Measurements from ENCODE around the gene KIF26A.
"Not testable (repeated sequence)": the region's sequence is repeated elsewhere in the genome, so short reads cannot be mapped to it uniquely, and the experiment has no call there.

KIF26A gene

DNA sequence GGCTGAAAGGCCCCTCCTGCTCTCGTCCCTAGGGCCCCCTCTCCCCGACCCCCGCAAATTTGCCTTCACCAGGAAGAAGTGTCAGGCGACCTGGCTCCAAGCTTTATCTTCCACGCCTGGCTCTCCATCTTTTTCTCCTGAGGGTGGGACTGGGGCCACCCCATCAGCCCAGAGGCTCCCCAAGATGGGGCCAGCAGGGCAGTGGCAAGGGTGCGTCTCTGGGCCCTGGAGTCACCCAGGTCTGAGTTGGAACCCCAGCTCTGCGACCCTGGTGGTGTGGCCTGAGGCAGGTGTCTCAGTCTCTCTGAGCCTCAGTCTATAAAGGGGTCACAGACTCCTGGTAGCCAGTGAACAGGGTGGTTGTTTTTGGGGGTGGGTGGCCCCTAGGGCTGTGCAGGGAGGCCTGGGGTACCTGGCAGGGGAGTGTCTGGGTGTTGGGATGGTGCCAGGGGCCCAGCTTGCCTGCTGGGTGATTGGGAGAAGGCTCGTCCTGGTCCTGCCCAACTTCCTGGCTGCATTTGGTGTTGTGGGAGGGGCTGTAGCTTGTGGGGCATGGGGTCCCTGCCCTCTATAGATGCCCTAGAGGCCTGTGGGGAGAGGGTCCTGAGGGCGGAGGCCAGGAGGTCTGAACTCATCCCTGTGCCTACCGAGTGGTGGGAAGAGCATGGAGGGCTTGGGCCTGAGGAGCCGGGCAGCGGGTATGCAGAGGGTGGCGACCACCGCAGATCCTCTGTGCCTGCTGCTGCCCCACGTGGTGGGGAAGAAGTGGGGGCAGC is 7.6 kb downstream of the KIF26A start:
- no peak for DNase-seq

DNA sequence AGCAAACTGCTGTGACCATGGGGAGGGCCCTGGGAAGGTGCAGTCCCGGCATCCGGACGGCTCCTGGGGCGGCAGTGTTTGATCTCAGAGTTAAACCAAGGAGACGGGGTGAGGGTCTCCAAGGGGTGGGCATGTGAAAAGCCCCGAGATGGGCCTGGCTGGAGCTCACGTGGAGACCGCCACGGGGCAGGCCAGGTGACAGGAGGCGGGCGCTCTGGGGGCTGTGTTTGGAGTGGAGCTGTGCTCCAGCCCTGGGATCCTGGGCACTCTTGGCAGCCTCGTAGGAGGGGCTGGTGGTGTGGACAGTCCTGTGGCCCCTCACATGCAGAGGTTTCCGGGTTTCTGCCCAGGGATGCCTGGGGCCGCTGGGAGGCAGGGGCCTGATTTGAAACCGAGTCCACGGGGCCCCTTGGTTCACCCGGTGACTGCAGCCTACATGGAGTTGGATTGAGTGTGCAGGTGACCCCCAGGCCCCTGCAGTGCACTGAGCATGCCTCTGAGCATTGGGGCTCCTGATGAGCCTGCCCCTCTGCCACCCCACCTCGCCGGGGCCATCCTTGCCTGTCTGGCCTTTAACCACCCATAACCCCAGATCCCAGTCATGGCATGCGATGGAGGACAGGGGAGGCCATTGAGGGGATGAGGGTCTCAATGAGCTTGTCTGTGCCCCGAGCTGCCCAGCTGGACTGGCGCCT is 8.4 kb downstream of the KIF26A start:
- no peak for DNase-seq

DNA sequence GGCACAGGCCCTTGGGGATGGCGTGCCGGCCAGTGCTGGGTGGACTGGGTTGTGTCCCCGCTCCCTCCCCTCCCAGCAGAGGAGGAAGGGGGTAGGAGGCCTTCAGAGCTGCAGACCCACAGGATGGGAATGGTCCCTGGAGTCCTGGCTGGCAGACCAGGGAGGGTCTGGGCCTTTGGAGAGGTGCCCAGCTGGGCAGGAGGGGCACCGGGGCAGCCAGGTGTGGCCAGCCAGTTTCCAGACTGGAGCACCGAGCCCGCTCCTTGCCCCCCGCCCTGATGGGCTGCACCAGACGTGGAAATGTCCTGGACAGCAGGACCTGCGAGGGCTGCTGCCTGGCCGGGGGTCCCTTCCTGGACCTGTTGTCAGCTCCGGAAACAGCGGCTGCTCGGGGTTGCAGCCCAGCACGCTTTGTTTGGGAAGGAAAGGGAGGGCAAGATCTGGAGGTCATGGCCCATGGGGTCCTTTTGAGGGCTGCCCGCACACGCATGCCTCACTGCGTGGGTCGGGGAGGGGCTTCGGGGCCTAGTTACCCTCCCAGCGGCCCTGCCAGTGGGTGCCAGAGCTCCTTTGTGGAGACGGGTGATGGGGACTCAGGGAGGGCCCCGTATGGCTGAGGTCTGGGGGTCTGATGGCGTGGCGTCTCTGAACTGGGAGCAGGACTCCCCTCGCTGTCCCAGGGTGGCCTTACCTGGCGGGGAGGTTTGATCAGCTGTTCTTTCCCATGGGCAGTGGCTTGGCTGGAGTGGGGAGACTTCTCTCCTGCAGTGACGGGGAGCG is 9.1 kb downstream of the KIF26A start:
- DNase-seq, result no peak

DNA sequence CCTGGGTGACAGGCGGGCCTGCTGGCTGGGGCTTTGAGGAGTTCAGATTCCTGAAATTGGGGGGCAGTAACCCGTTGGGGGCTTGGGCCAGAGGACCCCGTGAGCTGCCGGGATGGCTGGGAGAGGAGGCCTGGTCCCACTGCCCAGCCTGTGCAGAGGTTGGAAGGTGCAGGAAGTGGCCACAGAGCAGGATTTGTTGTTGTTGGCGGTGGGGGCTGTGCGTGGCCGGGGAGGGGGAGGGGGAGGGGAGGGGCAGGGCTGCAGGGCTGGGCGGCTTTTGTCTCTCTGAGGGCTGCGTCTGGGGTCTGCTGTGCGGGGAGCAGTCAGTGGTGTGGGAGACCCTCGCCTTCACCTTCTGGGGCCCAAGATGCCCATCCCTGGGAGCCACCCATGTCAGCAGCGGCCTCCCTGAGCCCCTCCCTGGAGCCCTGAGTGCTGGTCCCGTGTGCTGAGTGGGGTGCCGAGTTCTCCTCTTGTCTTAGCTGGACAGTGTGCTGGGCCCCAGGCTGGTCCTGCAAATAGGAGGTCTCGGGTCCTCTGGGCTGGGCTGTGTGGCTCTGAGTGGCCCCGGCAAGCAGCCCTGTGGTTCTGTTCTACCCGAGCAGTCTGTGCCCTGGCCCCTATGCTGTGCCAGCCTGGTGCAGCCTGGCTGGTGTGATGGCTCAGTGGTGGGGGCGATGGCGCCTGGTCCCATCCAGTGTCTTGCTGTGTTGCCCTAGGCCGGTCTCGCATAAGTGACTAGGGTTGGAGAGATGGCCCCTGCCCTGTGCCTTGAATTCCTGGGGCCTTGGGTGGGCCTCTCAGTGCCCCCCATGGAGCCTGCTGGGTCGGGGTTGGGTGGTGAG is 10.3 kb downstream of the KIF26A start:
- DNase-seq, result no peak

DNA sequence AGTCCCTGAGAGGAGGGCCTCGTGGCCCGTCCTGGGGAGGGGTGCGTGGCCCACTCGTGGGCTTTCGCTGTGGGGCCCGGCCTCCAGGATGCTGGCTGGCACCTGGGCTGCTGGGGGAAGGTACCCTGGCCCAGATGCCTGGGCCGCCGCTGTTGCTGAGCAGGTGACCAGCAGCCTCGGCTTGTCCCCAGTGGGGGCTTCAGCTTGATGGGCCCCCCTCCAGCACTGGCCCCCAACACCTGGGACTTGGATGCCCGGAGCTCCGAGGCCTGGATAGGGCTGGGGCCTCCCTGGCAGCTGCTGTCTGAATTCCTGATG is 10.8 kb downstream of the KIF26A start:
- DNase-seq, result no peak

DNA sequence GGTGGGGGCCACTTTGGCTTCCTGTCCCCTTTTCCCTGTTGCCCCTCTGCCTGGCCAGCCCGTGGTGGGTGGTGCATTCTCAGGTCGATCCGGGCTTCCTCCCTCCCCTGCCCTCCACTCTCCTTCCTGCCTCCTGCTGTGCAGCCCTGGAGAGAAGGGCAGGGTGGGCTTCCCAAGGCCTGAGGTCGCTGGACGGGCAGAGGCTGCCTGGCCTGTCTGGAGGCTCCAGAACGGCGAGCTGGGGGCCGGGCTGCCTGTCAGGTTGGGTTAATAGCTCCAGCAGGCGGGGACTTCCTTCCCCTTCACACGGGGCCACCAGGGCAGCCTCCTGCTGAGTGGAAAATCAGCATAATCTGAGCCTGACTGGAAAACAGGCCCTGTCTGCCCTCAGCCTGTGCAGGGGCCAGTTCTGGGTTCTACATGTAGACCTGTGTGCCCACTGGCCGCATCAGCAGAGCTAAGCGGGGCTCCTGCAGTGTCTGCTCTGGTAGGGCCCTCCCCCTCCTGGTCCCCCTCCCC is 11.3 kb downstream of the KIF26A start:
- no peak for DNase-seq

DNA sequence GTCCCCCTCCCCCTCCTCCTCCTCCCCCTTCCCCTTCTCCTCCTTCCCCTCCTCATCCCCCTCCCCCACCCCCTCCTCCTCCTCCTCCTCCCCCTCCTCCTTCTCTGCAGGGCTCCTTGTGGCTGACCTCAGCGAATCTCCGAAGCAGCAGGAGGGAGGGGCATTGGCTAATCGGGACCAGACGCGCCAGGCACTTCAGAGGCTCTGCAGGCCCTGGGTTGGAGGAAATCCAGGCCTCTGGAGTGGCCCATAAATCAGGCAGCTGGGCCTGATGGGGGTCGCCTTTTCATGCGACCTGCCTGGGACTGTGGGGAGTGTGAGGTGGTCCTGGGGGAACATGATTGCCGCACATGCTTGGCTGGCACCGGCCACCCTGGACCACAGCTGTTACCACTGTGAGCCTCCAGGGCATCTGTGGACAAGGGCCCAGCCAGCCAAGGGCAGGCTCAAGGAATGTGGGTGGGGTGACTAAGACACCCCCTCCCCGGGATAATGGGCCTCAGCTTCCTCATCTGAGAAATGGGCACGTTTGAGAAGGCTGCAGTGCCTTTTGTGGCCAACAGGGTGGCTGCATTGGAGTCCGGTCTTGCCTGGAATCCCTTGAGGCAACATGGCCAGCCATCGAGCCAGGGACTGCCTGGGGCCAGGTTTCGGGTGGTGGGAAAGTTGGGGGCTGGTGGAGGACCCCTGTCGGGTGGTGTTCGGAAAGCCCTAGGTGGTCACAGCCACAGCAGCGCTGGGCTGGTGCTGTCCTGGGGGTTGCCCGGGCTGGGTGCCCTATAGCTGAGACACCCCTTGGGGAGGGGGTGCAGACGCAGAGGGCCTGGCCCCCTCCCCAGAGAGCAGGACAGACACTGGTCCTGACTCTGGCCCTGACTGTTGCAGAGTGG is 12.0 kb downstream of the KIF26A start:
- DNase-seq, result no peak

DNA sequence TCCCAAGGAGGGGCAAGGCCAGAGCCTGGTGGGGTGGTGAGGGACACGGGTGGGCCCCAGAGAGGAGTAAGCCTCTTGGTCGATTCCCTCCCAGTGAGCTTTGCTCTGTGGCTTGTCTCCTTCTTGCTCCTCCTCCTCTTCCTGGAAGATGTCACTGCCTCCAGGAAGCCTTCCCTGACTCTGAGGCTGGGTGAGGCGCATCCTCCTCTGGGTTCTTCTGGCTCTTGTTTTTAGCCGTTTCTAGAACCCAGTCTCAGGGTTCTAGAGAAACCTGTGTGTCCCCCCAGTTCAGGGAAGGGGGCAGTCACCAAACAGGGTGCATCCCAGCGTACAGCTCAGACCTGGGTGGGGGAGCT is 12.6 kb downstream of the KIF26A start:
- no peak for DNase-seq

DNA sequence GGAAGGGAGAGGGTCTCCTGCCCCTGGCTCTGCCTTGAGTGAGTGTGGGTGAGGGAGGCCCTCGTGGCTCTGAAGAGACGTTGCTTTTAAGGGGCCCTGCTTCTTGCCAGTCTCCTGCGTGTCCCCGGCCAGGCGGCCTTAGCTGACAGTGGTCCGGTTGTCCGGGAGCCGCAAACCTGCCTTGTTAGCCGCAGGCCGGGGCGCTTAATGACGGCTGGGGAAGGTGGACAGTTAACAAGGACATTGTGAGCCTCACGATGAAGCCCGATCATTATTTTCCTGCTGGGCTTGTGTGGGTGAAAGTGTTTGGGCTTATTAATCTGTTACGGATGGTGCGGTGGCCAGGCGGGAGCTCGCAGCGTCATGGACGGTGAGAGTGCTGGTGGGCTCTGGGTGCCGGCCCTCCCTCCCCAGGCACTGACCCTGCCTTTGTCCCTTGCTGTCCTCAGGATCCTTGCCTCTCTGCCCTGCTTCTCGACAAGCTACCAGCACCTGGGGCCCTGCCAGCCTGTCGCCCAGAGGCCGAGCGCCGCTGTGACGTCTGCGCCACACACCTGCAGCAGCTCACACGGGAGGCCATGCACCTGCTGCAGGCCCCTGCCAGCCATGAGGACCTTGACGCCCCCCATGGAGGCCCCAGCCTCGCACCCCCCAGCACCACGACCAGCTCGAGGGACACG is 13.3 kb downstream of the KIF26A start:
- DNase-seq, result no peak

DNA sequence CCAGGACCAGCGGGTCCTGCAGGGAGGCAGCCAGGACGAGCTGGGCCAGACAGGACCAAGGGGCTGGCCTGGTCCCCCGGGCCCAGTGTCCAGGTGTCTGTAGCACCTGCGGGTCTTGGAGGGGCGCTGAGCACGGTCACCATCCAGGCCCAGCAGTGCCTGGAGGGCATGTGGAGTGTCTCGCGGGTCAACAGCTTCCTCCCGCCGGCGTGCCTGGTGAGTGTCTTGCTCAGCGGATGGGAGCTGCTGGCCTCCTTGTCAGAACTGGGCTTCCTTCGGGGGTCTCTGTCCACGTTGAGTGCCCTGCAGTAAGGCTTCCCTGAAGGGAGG is 13.8 kb downstream of the KIF26A start:
- DNase-seq, result no peak

DNA sequence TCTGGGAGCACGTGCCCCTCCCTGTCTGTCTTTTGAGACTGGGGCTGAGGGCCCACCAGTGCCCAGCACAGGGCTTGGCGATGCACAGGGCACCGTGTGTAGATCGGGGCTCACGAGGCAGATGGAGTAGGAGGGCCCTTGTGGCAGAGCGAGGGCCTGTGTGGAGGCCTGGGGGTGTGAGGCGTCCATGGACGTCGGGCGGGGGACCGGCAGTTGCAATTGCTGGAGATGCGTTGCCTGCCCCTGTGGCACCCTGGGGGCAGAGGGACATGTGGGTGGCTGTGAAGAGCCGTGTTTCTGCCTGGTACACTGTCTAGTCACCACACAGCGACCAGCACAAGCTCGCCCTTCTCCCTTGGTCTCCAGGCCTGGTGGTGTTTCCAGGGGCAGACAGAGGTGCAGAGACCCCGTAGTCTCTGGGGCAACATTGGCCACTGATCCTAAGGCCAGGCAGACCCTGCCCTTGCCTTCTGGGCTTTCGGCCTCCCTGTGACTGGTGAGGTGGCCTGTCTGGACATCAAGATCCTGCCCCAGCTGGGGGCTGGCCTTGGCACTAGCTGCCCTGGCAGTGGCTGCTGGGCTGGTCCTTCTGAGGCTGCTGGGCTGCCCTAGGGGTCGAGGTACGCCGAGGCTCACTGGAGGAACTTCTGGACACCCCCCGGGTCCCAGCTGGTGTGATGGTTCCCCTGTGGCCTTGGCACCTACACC is 14.5 kb downstream of the KIF26A start:
- DNase-seq, result no peak

DNA sequence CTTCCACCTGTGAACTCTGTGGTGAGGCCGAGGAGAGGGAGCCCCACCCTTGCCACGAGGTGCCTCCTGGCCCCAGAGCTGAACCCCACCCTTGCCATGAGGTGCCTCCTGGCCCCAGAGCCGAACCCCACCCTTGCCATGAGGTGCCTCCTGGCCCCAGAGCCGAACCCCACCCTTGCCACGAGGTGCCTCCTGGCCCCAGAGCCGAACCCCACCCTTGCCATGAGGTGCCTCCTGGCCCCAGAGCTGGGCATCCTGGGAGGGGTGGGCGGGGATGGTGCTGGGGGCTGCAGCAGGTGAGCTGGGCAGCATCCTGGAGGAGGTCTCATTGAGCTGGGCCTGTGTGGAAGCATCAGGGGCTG is 15.0 kb downstream of the KIF26A start:
- DNase-seq, result not testable (repeated sequence)

DNA sequence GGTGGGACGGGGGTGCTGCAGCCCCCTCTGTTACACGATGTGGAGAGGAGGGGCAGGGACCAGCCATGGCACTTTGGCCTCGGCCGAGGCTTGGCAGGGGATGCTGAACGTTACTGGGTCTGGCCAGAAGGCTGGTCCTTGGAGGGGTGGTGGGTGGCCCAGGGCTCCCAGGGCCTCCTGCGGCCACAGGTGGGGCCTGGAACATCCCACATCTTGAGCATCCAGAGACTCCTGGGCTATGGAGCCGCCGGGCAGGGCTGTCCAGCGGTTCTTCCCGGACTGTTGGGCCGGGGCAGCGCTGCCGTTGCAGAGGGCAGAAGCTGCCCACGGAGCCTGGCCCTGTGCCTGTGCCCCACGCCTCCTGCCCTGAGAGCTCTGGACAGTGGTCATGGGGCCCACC is 15.9 kb downstream of the KIF26A start:
- no peak for DNase-seq

DNA sequence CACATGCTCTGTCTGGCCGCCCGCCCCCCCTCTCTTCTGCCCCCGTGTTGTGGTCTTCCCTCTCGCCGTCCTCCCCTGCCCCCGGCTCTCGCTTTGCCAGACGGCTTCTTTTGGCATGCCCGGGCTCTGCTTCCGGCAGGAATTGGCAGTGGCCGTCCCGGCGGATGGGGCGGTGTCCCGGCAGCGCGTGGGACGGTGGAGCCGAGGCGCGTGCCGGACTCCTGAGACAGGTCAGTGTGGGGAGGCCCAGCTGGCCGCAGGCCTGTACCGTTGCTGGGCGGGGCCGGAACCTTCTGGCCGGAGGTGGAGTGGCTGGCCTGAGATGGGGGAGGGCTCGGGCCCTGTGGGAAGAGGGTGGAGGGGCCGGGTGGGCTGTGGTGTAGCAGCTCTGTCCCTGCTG is 17.1 kb downstream of the KIF26A start:
- no peak for DNase-seq

DNA sequence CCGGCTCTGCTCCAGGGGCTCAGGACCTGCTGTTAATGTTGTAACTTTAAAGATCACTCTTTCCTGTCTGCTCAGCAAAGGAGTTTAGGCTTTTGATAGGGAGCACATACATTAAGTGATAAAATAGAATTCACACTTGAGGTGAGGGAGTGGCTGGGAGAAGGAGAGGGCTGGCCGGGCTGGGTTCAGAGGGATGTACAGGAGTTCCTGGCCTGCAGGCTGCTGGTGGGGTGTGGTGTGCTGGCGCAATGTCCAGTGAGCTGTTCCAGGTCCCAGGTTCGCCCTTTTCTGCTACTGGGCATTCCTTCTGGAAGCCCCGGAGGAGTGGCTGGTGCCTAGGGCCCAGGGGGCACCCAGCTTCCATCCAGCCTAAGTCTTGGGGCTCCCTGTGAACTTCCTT is 17.8 kb downstream of the KIF26A start:
- no peak for DNase-seq

DNA sequence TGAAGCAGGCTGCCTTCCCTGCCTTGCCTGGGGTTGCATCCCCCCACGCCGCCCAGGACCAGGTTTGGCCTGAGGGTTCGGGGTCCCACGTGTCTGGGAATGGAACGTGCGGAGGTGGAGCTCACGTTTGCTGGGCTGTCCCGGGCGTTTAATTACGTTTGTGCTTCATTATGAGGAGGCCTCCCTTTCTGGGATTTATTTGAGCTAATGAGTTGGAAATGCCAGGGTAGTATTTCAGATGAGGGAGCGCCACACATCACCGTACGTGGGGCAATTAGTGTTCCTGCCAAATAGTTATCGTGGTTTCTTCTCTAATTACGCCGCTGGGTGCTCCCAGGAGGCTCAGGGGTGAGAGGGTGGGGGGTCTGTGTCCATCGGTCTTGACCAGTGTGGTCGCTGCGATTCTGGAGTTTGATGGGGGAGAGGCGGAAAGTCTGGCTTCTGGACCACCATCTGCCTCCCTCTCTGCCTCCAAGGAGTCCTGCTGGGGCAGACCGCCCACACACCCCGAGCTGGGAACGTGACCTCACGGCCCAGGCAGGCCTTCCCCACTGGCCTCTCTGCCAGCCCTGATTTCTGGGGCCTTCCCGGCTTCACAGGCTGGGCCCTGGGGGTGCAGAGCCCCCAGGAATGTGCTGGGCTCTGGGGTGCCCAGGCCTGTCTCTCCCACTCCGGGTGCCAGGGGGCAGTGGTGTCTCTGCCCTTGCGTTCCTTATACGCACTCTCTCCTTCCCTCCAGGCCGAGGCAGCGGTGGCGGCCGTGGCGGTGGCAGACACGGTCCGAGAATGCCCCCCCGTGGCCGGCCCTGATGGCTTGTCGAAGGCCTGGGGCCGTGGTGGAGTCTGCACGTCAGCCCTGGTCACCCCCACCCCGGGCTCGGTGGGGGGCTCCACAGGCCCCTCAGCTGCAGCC is 18.9 kb downstream of the KIF26A start:
- no peak for DNase-seq

DNA sequence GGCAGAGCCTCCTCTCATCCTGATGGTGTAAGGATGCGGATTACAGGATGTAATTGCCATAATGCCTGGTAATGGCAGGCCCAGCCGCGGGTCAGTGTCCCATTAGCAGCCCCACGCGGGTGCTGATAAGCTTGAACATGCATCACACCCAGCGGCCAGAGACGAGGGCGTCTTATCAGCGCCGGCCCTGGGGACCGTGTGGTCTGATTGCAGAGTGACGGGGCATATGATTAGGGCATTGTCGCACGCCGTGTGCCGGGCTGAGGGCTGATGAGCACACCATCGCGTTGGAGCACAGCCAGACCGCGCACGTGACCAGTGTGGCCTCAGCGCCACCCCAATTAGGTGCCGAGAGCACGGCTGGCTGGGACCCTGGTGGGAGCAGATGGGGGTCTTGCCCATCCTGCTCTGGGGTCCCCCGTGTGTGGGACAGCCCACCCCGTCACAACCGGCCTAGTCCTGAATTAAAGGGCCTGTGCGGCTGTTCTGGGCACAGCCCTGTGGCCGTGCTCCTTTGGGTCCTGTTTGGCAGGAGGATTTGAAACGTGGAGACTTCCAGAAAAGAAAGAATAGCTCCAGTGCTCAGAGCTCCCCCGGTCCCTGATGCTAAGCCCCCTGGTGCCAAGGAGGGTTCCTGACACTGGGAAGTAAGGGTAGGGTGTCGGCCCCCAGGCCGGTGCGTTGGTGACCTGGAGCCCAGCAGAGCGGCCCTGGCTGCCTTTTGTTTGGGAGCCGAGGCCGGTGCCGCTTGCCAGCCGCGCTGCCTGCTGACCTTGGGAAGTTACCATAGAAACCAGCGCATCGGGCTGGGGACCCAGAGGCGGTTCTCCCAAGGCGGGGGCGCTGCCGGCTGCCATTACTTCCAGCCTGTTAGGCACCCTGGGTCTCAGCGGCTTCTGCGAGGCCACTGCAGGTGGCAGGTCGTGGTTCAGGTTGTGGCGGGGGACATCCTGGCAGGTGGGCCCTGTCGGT is 20.7 kb downstream of the KIF26A start:
- no peak for DNase-seq

DNA sequence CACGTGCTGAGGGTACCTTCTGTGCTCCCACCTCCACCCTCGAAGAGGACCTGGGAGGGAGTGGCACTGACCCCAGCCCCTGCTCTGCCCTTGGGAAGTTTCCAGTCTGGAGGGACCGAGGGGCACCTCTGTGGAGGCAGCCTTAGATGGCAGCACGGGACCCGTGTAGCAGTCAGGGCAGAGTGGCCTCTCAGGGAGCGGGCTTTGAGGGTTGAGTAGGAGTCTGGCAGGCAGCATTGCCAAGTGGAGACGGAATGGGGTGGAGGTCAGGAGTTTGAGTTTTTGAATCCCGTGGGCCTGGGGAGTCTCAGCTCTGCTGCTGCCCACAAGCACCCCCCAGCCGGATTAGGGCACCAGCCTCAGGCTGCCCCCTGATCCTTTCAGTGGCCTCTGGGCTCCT is 21.6 kb downstream of the KIF26A start:
- no peak for DNase-seq

Measured in bone marrow (tissue), 2 donors.